ENCODE data around the gene RS1.
A peak's percentile ranks its signal among the peaks of the same experiment; 100 is the strongest.

- TF ChIP-seq MXI1 (IDR thresholded peaks at IDR 0.05; ENCODE audit: borderline replicate concordance, low read depth, low read length) (no peak), POLR2A (IDR thresholded peaks at IDR 0.05; ENCODE audit: low read depth, low read length) (no peak), FOS (IDR thresholded peaks at IDR 0.05; ENCODE audit: low read depth, low read length) (peak; percentile 88), MAZ (IDR thresholded peaks at IDR 0.05; ENCODE audit: borderline replicate concordance, low read depth, low read length) (peak; percentile 18; the same call in 1 of the 2 replicates), RAD21 (IDR thresholded peaks at IDR 0.05; ENCODE audit: low read length) (no peak), BHLHE40 (IDR thresholded peaks at IDR 0.05; ENCODE audit: low read depth, low read length) (no peak), RFX5 (IDR thresholded peaks at IDR 0.05; ENCODE audit: low read depth, low read length) (no peak), CHD1 (IDR thresholded peaks at IDR 0.05; ENCODE audit: low read depth, low read length) (no peak), CEBPB (IDR thresholded peaks at IDR 0.05; ENCODE audit: low read depth, low read length) (no peak), RCOR1 (IDR thresholded peaks at IDR 0.05; ENCODE audit: insufficient replicate concordance, low read length) (no peak), SMC3 (IDR thresholded peaks at IDR 0.05; ENCODE audit: low read depth, low read length) (no peak)
- TF ChIP-seq, protein P1, sequence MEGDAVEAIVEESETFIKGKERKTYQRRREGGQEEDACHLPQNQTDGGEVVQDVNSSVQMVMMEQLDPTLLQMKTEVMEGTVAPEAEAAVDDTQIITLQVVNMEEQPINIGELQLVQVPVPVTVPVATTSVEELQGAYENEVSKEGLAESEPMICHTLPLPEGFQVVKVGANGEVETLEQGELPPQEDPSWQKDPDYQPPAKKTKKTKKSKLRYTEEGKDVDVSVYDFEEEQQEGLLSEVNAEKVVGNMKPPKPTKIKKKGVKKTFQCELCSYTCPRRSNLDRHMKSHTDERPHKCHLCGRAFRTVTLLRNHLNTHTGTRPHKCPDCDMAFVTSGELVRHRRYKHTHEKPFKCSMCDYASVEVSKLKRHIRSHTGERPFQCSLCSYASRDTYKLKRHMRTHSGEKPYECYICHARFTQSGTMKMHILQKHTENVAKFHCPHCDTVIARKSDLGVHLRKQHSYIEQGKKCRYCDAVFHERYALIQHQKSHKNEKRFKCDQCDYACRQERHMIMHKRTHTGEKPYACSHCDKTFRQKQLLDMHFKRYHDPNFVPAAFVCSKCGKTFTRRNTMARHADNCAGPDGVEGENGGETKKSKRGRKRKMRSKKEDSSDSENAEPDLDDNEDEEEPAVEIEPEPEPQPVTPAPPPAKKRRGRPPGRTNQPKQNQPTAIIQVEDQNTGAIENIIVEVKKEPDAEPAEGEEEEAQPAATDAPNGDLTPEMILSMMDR (conservative IDR thresholded peaks at IDR 0.05; ENCODE audit: low read depth, low read length) = no peak
- TF ChIP-seq, protein P2, sequence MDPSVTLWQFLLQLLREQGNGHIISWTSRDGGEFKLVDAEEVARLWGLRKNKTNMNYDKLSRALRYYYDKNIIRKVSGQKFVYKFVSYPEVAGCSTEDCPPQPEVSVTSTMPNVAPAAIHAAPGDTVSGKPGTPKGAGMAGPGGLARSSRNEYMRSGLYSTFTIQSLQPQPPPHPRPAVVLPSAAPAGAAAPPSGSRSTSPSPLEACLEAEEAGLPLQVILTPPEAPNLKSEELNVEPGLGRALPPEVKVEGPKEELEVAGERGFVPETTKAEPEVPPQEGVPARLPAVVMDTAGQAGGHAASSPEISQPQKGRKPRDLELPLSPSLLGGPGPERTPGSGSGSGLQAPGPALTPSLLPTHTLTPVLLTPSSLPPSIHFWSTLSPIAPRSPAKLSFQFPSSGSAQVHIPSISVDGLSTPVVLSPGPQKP (IDR thresholded peaks at IDR 0.05; ENCODE audit: borderline replicate concordance, low read depth, low read length) = peak; percentile 71; the same call in 1 of the 2 replicates
Measured at GRCh38 chrX:18674788-18675735, 3.2 kb upstream of the RS1 start.

Measured in IMR-90 (cell line).